A673 (cell line): ENCODE measurements around the gene TEKT4. TPM values are rescaled to one million over a fixed set of nuclear protein-coding genes. Genes with fewer than 3 reads are reported as not detected.

Experiments used
- BruUV-seq: library from RNA; stranded (reverse); fragments of 400-500 nt; replicated peaks from 2 replicates; lab custom pipeline; 2021; lab: Mats Ljungman, UMichigan
- CTCF ChIA-PET: fragments of 300-600 bp; sonication (Branson Sonifier 250); formaldehyde crosslinking; loops from one replicate; lab custom pipeline; 2022; ENCODE audit warnings: antibody characterized with exemption; lab: Charles Lee
- POLR2A ChIA-PET: fragments of 300-600 bp; sonication (Branson Sonifier 250); formaldehyde crosslinking; loops from one replicate; lab custom pipeline; 2022; ENCODE audit warnings: antibody characterized with exemption; ENCODE audit not compliant: low non-redundant PET; lab: Charles Lee
- DNase-seq: peaks from one replicate; pipeline ENCODE4 v3.0.0-alpha.2; 2015; ENCODE audit warnings: low spot score
- H3K27ac ChIP-seq: fragments of 200-600 bp; sonication (generic); 2 replicates; pipeline ENCODE4 v1.5.1; 2016; ENCODE audit warnings: mixed run types, low read depth, mild to moderate bottlenecking, mixed read lengths, antibody characterized with exemption, low read length; ENCODE audit not compliant: poor library complexity, severe bottlenecking
- H3K27me3 ChIP-seq: fragments of 200-600 bp; sonication (generic); replicated peaks from 2 replicates; pipeline ENCODE4 v1.6.1; 2017; ENCODE audit warnings: mixed run types, low read depth, mild to moderate bottlenecking, mixed read lengths, antibody characterized with exemption, low read length; ENCODE audit not compliant: insufficient read depth, poor library complexity
- H3K36me3 ChIP-seq: fragments of 200-600 bp; sonication (generic); 2 replicates; pipeline ENCODE4 v1.6.1; 2016; ENCODE audit warnings: mixed run types, mild to moderate bottlenecking, mixed read lengths, antibody characterized with exemption, low read length; ENCODE audit not compliant: insufficient read depth, poor library complexity, severe bottlenecking
- H3K4me1 ChIP-seq: fragments of 200-600 bp; sonication (generic); 2 replicates; pipeline ENCODE4 v1.6.1; 2017; ENCODE audit warnings: mixed run types, mild to moderate bottlenecking, mixed read lengths, antibody characterized with exemption, low read length; ENCODE audit not compliant: insufficient read depth, poor library complexity, severe bottlenecking
- H3K4me3 ChIP-seq: fragments of 200-600 bp; sonication (generic); 2 replicates; pipeline ENCODE4 v1.5.1; 2016; ENCODE audit warnings: low read depth, mixed run types, mild to moderate bottlenecking, mixed read lengths, low read length; ENCODE audit not compliant: poor library complexity, severe bottlenecking
- H3K9me3 ChIP-seq: fragments of 200-600 bp; sonication (generic); 2 replicates; pipeline ENCODE4 v1.6.1; 2016; ENCODE audit warnings: mixed run types, low read depth, mild to moderate bottlenecking, mixed read lengths, antibody characterized with exemption, low read length; ENCODE audit not compliant: poor library complexity, severe bottlenecking
- EZH2 ChIP-seq: fragments of 200-600 bp; sonication (generic); IDR thresholded peaks from 2 replicates; pipeline ENCODE4 v1.6.1; 2017; ENCODE audit warnings: borderline replicate concordance, low read depth, mild to moderate bottlenecking, mixed read lengths, antibody characterized with exemption, low read length; ENCODE audit not compliant: poor library complexity, severe bottlenecking
- intact Hi-C: fragments of 100-400 bp; cut with micrococcal nuclease; formaldehyde crosslinking; loops from one replicate; pipeline ENCODE4 v1.10.0; 2022; ENCODE audit not compliant: unreplicated experiment
- total RNA-seq: library from RNA; stranded (reverse); gene quantifications from 2 replicates; pipeline ENCODE4 v1.2.3, GENCODE V29; 2021
- TF ChIP-seq, protein P1 (sequence below): fragments of 300-800, 200-600 bp; sonication (generic); conservative IDR thresholded peaks from 2 replicates; pipeline ENCODE4 v1.5.1; 2017; ENCODE audit warnings: low read depth, mild to moderate bottlenecking, antibody characterized with exemption, low read length, moderate library complexity, mixed read lengths

The TEKT4 gene
- total RNA-seq, 1 experiment from 2014 or later, result not detected

DNA sequence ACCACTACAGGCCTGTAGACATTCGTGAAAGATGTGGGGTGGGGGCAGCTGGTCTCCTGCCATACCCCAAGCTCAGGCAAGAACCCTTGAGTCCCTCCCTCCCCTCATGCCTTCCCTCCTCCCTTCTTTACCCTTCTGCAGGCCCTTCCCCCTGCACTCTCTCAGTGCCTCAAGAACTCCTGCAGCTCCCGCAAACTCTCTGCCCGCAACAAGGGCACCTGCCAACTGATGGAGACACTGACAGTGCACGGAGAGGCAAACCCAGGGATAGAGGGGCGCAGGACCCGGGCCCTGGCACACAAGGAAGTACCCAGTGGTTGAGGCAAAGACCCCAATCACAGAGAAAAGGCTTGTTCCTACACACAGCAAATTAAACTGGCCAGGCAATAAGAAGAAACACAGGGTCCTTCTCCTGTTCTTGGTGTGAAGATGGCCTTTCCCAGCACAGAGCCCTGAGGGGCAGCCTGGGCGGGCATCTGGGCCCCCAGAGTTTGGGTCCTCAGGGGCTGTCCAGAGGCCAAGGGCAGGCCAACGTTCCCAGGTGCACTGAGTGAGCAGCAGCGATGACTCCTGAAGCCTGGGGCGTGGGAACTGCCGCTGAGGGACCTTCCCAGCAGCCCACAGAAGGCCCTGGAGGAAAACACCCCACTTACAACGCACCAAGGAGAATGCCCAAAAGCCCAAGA, 1.6 kb downstream of the TEKT4 start:
- intact Hi-C loops, result loop anchor here (5.0 kb wide), 1 partner anchor 244 kb away; no protein-coding TSS in a partner anchor
- BruUV-seq, result no TSS peak

DNA sequence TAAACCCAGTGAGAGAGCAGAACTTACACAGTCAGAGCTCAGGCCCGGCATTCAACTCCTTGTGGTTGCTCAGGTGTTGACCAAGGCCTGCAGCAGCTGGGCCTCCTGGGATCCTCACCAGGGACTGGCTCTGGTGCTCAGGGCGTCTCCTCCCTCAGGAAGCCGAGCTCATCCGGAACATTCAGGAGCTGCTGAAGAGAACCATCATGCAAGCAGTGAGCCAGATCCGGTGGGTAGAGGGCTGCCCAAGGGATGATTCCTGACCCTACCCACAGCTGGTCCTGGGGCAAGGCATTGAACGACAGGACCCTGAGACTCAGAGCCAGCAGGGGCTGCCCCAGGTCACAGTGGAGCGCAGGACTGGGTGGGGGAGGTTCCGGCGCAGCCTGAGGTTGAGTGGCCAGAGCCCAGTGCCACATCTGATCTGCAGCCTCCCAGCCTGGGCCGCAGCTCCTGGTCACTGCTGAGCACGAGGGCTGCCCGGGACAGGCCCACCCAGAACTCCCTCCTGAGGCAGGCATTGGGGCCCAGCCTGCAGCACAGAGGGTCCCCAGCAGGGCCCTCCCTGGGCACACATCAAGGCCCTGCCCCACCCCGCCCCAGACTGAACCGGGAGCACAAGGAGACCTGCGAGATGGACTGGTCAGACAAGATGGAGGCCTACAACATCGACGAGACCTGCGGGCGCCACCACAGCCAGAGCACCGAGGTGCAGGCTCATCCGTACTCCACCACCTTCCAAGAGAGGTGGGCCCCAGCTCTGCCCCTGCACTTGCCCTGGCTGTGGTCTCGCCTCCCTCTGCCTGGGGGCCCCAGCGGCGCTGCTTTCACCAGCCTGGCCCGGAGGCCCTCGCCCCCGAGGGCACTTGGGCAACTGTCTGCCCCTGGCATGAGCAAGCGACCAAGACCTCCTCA, 2.4 kb downstream of the TEKT4 start:
- Histone ChIP-seq H3K4me1 (no peaks in the 10 kb centered on the region), H3K27ac (no peak overlapping the region), H3K36me3 (no peaks in the 10 kb centered on the region), H3K9me3 (no peaks in the 10 kb centered on the region), H3K4me3 (no peak overlapping the region), H3K27me3 (peaks cover 23% of the 10 kb centered on the region)
- CTCF ChIA-PET, result interaction anchor here (0.5 to 0.9 kb wide), 2 partner anchors 242 to 1382 kb away, joined by 3 to 6 read pairs; no protein-coding TSS in a partner anchor
- POLR2A ChIA-PET, result no interaction called here
- no peak for TF ChIP-seq EZH2
- TF ChIP-seq, protein P1, sequence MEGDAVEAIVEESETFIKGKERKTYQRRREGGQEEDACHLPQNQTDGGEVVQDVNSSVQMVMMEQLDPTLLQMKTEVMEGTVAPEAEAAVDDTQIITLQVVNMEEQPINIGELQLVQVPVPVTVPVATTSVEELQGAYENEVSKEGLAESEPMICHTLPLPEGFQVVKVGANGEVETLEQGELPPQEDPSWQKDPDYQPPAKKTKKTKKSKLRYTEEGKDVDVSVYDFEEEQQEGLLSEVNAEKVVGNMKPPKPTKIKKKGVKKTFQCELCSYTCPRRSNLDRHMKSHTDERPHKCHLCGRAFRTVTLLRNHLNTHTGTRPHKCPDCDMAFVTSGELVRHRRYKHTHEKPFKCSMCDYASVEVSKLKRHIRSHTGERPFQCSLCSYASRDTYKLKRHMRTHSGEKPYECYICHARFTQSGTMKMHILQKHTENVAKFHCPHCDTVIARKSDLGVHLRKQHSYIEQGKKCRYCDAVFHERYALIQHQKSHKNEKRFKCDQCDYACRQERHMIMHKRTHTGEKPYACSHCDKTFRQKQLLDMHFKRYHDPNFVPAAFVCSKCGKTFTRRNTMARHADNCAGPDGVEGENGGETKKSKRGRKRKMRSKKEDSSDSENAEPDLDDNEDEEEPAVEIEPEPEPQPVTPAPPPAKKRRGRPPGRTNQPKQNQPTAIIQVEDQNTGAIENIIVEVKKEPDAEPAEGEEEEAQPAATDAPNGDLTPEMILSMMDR, result no peak
- DNase-seq, result no peak
- no TSS peak for BruUV-seq
- intact Hi-C loops, result loop anchor here (2.0 to 5.0 kb wide), 2 partner anchors 83 to 244 kb away; no protein-coding TSS in a partner anchor

More for the DNA sequence above, 1.6 kb downstream of the TEKT4 start:
- H3K9me3 ChIP-seq, result no peaks in the 10 kb centered on the region
- no peaks in the 10 kb centered on the region for H3K4me1 ChIP-seq
- TF ChIP-seq EZH2, result no peak
- TF ChIP-seq, protein P1, result no peak
- no peak overlapping the region for H3K27ac ChIP-seq
- peaks cover 27% of the 10 kb centered on the region for H3K27me3 ChIP-seq
- ChIA-PET POLR2A (no interaction called here), CTCF (interaction anchor here (0.5 to 0.9 kb wide), 2 partner anchors 243 to 1383 kb away, joined by 3 to 6 read pairs; no protein-coding TSS in a partner anchor)
- DNase-seq, result no peak
- no peak overlapping the region for H3K4me3 ChIP-seq
- H3K36me3 ChIP-seq, result no peaks in the 10 kb centered on the region

DNA sequence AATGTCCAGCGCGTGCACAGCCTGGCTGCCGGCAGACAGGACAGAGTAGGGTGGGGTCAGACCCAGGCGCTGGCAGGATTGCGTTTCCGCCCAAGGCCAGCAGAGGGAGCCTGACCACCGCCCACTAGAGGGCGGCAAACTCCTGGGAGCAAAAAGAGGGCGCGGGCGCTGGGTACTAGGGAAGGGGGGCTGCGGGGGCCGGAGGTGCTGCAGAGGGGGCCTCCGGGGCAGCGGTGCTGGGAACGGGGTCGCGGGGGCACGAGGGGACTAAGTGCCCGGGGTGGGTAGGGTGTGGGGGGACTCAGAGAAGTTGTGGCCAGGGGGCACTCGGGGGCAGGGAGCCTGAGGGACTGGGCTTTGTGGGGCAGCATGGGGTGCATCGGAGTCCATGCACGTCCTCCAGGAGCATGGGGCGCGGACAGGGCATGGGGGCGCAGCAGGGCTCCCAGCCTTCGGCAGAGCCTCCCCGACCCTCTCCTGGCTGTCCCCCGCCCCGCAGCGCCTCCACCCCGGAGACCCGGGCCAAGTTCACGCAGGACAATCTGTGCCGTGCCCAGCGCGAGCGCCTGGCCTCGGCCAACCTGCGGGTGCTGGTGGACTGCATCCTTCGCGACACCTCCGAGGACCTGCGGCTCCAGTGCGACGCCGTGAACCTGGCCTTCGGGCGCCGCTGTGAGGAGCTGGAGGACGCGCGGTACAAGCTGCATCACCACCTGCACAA, 3.2 kb downstream of the TEKT4 start:
- peak; percentile 59 for DNase-seq
- no TSS peak for BruUV-seq
- no peaks in the 10 kb centered on the region for H3K9me3 ChIP-seq
- H3K4me1 ChIP-seq, result no peaks in the 10 kb centered on the region
- H3K27ac ChIP-seq, result no peak overlapping the region
- H3K27me3 ChIP-seq, result peaks cover 21% of the 10 kb centered on the region
- TF ChIP-seq EZH2, result no peak
- TF ChIP-seq, protein P1, result peak; percentile 99
- no peak overlapping the region for H3K4me3 ChIP-seq
- ChIA-PET POLR2A (no interaction called here), CTCF (no interaction called here)
- intact Hi-C loops, result loop anchor here (2.0 to 5.0 kb wide), 2 partner anchors 82 to 243 kb away; no protein-coding TSS in a partner anchor
- no peaks in the 10 kb centered on the region for H3K36me3 ChIP-seq
